Activated CD4-positive, alpha-beta T cell treated with anti-CD3 and anti-CD28 coated beads, Interleukin-2, Interleukin-4, amounts not matched to agents 100 ng/mL and 50 ng/mL, durations not matched to agents 16 hours and 8 hours (primary cell): ENCODE data around the gene NAT8.
"Not testable (repeated sequence)": the region's sequence is repeated elsewhere in the genome, so short reads cannot be mapped to it uniquely, and the experiment has no call there.

Experiments
- DNase-seq: peaks from one replicate; pipeline ENCODE4 v3.0.0-alpha.2; 2020; ENCODE audit warnings: low spot score

Gene NAT8

DNA sequence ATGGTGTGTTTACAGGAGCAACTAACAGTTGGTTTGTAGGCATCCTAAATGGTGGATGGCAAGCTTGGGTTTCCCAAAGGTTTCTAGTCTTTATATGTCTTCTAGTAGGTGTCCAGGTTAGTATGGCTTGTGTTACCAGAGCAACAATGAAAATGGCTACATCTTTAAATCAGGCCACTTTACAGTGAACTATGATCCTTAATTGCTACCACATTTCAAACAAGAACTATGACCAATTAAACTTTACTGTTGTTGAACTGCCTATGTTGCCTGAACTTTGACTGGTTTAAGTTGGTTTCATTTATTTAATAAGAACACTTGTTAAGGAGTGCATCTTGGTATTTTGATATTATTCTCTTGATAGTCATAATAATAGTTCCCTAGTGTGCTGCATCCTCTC, 5.2 kb downstream of the NAT8 start:
- DNase-seq, result not testable (repeated sequence)

GRCh38 chr2:73630662-73631266, 11.5 kb downstream of the NAT8 start:
- peak; percentile 10 for DNase-seq

GRCh38 chr2:73628493-73628892, 13.7 kb downstream of the NAT8 start:
- DNase-seq, result not testable (repeated sequence)

- DNase-seq, result not testable (repeated sequence)
Observed at GRCh38 chr2:73626237-73626636, 16.0 kb downstream of the NAT8 start.

- DNase-seq, result not testable (repeated sequence)
Observed at GRCh38 chr2:73624625-73625024, 17.6 kb downstream of the NAT8 start.

- not testable (repeated sequence) for DNase-seq
Observed at GRCh38 chr2:73624036-73624435, 18.2 kb downstream of the NAT8 start.

- DNase-seq, result not testable (repeated sequence)
Observed at GRCh38 chr2:73619925-73620324, 22.3 kb downstream of the NAT8 start.

- no peak for DNase-seq
Observed at GRCh38 chr2:73614997-73615396, 27.2 kb downstream of the NAT8 start.

DNA sequence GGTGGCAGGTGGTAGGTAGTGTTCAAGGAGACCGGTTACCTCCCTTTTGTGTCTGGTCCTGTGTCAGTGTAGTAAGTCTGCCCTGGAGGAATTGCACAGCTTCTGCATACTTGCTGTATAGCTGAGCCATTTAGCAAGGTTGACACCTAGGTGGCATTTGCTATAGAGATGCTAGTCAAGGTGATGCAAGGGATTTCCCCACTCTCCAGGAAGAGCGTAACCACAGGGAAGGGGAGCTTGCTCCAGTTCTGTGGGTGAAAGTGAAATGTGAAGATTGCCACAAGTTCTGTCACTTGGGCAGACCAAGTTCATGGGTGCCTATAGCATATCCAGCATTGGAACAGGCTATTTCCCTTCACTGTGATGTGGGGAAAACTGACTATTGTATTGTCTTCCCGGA, 28.1 kb downstream of the NAT8 start:
- peak; percentile 34 for DNase-seq

GRCh38 chr2:73611867-73612266, 30.4 kb downstream of the NAT8 start:
- DNase-seq, result no peak

- no peak for DNase-seq
Observed at GRCh38 chr2:73611193-73611592, 31.0 kb downstream of the NAT8 start.

DNA sequence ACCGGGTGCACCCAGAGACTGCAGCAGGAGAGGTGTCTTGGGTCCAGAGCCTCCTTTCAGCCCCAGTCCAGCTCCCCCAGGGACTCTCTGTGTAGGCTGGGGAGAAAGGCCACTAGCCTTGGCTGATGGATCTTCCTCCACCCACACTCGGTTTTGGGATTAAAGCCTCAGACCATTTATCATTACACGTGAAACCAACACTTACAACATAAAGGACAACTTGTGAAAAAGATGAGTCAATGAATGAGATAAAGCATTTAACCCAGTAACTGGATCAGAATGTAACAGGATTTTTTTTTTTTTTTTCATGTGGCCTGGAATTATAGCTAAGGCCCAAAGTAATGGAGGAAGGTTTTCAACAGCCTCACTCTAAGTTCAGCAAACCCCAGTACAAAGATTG, 32.1 kb downstream of the NAT8 start:
- DNase-seq, result no peak

DNA sequence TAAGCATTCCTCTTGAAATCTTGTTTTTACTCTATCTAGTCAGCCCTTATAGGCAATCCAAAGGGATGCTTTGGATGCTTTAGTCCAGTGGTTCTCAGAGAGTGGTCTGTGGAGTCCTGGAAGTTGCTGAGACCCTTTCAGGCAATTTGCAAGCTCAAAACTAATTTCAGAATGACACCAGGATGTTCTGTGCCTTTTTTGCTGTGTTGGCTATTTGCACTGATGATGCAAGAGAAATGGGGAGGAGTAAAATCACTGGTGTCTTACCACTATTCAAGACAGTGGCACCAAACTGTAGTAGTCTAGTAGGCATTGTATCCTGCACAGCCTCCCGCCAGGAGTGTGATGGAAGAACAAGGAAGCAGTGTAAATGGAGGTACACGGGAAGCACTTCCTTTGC, 37.6 kb downstream of the NAT8 start:
- DNase-seq, result not testable (repeated sequence)

GRCh38 chr2:73603099-73603588, 39.1 kb downstream of the NAT8 start:
- DNase-seq, result peak; percentile 31

DNA sequence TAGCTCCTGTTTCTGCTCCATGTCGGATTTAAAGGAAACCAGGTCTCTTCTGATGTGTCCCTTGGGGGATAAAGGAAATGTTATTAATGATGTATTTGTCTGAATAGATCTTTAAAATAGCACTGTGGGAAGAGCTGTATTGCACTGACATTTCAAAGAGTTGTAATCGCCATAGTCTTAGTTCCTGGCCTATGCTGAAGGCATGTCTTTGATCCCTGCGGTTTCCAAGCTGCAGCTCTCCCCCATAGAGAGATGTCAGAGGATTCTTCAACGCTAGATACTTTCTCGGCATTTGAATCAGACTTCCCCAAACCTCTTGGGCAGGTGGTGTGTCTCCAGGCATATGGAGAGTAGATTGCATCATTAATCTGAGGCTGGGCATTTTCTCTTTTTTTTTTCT, 40.4 kb downstream of the NAT8 start:
- no peak for DNase-seq

DNA sequence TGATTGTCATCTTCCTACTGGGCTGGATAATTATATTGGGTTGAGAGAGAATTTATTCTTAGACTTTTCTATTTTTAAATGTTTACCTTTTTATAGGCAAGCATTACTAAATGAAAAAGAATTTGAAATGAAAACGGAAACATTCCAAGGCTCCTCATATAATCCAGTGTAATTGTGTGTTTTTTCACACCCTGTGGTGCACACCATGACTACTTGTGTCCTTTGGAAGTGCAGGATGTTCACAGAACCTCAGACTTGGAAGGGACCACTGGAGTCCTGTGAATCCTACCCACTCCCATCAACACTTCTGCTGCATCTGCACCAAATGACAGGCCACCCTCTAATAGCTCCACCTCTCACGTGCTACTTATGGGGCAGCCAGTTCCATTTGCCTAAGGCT, 48.0 kb downstream of the NAT8 start:
- DNase-seq, result no peak

DNA sequence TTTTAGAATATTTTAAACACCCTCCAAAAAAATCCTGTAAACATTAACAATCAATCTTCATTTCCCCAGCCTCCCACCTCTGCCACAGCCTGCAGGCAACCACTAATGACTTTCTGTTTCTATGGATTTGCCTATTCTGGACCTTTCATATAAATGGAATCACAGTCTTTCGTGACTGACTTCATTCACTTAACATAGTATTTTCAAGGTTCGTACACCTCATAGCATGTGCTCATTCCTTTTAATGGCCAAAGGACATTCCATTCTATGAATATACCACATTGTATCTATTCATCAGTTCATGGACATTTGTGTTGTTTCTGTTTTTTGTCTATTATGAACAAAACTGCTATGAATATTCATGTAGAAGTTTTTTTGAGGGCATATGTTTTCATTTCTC, 48.5 kb downstream of the NAT8 start:
- DNase-seq, result no peak
